ENCODE measurements around the gene EPN1.

EPN1 gene

DNA sequence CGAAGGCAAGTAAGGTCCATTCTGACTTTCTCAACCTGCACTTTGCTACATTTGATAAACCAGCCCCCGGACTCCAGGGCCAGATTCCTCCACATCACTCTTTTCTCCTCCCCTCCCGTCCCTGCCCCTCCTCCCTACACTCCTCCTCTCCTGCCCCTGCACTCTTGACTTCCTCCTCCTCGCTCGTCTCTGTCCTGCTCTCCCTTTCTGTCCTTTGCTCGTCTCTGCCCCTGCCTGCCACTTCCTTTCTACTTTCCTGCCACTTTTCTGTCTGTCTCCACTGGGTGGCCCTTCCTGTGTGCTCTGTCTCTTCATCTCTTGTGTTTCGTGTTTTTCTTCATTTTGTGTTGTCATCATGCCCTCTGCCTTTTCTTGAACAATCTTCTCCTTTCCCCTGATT, 13.2 kb upstream of the EPN1 start:
- no peak for FAIRE-seq

DNA sequence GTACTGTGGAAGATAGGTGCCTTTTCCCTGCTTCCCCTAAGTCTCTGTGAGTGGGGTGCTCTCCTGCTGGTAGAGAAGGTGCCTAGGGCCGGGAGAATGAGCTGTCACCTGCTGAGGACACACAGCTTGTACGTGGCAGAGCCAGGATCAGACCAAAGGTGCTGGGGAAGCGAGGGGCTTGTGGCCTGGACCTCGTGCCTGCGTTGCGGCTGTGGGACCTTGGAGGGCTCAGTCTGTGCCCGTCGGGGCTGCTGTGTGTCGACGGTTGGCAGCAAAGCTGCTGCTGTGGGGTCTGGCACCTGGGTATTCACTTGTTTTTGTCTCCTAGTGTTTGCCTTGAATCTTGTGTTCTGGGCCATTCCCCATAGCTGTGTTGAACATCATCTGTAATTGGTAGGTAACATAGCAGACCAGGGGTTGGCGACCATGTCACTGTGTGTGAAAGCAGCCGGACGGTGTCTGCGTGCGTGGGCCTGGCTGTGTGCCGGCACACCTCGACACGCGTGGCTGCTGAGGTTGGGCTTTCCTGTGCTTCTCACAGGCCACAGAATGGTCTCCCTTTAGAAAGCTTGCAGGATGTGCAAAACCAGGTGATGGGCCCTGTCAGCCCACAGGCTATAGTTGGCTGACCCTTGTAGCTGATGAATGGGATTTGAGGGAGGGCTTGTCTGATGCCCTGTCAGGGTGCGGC, 11.0 kb upstream of the EPN1 start:
- FAIRE-seq, result no peak

DNA sequence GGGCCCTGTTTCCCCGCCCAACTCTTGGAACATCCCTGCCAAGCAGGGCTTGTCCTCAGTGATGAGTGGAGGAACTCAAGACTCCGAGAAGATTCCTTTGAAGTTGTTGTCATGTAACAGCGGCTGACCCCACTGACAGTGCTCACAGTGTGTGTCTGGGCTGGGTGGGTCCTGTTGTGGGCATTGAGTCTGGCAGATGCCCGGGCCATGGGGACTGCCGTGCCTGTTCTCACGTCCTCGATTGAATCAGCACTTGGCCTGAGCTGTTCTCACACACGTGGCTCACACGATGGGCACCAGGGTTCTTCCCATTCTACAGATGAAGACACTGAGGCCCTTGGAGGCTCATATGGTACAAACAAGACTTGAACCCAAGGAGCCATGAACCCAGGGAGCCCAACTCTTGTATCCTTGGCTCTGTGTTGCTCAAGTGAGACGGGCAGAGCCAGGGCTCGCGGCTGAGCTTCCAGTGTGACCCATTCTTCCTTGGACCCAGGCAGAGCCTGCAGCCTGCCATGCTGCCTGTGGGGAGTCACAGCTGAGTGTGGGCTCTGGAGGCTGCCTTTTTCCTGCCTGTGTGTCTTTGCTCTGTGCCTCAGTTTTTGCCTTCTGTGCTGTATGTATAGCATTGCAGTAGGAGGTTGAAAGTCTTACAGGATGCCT, 8.6 kb upstream of the EPN1 start:
- no peak for FAIRE-seq

DNA sequence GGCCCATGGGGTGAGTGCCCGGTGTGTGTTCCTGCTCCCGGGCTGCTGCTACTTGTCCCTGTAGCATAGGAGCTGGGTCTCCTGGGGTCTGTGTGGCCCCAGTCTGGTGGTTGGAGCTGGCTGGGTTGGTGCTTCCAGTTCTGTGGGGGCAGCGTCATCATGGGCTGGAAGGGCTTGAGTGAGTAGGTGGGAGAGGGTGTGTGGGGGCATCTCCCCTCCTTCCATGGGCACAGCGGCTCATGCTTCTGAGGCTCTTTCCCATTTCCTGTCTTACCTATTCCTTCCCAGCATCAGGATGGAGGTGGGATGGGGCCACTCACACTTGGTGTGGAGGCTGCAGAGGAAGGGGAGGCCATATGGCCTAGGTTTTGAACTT, 8.0 kb upstream of the EPN1 start:
- no peak for FAIRE-seq

DNA sequence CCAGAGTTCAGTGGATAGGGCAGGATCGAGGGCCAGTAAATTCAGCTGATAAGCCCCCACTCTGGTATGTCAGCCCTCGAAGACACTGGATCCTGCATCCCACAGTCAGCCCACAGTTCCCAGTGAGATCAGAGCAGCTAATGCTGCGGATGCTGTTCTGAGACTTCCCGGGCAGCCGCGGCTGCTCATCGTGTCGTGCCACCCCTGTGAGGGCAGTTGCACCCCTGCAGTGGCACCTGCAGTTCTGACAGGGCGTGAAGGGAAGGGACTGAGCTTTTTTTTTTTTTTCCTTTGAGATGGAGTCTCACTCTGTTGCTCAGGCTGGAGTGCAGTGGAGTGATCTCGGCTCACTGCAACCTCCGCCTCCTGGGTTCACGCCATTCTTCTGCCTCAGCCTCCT, 7.5 kb upstream of the EPN1 start:
- FAIRE-seq, result no peak

DNA sequence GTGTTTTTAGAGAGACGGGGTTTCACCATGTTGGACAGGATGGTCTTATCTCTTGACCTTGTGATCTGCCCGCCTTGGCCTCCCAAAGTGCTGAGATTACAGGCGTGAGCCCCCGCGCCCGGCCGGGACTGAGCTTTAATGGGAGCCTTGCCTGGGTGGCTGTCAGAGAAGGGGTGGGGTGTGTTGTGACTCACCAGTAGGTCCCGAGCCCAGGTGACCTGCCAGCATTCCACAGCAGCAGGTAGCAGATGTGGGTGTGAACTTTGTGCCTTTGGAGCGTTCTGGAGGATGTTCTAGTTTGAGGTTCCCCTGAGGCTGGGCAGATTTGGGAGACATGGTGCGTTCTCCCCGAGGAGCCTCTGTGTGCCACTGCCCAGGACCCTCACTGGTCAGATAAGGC, 7.1 kb upstream of the EPN1 start:
- FAIRE-seq, result no peak

DNA sequence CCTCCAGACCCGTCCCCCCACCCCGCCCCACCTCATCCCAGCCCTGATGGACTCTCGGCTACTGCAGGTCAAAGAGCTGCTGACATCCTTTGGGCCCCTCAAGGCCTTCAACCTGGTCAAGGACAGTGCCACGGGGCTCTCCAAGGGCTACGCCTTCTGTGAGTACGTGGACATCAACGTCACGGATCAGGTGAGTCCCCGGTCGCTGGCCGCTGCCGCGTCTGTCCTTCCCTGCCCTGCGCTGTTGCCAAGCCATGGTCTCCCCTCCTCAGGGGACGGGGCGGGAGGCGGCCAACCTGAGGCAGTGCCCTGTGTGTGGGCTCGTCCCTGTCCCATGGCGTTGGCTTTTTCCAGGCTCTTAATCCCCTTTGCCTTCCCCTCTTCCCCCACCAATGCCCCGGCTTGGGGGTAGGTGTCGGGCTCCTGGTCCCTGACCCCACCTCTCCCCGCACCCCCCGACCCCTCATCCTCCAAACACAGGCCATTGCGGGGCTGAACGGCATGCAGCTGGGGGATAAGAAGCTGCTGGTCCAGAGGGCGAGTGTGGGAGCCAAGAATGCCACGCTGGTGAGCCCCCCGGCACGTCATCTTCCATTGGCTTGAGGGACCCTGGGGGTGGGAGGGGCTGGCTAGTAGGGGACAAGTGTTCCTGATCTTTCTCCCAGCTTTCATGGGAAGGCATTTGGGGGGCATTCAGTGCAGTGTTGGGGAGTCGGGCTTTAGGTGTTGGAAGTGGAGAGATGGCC, 6.2 kb upstream of the EPN1 start:
- FAIRE-seq, result no peak

DNA sequence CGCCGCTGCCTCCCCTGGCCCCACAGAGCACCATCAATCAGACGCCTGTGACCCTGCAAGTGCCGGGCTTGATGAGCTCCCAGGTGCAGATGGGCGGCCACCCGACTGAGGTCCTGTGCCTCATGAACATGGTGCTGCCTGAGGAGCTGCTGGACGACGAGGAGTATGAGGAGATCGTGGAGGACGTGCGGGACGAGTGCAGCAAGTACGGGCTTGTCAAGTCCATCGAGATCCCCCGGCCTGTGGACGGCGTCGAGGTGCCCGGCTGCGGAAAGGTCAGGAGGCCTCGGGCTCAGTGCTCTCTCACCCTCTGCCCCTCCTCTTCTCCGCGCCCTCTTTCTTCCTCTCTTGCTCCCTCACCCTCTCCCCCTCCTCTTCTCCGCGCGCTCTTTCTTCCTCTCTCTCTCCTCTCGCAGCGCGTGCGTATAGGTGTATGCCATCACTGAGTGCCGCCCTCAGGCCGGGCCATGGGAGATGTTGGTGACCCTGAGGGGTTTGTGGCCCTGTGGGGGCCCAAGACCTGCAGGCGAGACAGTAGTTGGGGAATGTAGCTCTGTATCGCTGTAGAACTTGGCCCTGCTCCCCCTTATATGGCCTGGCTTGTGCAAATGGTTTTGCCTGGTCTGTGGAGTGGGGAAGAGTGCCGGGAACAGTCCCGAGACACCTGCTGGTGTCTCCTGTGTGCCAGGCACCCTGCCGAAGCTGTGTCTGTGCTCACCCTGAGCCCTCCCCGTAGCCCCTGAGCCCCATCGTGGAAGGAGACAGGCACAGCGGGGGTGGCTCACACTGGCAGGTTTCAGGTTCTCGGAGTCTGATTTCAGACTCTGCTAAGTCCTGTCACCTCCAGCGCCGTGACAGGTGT, 5.4 kb upstream of the EPN1 start:
- FAIRE-seq, result no peak

DNA sequence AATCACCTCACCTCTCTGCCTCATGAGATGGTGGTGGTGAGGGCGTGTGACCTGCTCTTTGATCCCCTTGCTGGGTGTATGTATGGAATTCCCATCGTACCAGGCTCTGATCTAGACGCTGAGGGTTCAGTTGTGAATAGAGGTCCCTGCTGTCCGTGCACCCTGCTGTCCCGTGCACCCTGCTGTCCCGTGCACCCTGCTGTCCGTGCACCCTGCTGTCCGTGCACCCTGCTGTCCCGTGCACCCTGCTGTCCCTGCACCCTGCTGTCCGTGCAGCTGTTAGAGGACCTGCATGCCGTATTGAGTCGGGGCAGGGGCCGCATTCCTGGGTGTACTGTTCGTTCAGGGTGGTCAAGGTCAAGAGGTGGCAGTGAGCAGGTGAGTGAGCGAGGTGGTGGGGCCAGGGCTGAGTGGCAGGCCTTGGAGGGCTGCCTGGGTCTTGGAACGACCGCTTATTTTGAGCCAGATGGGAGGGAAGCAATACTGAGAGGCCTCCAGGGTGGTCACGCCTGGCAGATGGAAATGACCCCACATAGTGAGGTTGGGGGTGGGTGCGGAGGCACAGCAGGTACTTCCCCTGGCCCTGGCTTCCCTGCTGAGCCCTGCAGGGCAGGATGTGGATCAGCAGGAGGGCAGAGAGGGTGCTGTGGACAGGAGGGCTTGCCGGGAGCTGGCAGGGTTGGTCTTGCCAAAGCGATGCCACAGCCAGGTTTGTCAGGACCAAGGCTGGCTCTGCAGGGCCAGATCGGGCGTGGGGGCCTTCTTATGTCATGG, 4.6 kb upstream of the EPN1 start:
- no peak for FAIRE-seq

DNA sequence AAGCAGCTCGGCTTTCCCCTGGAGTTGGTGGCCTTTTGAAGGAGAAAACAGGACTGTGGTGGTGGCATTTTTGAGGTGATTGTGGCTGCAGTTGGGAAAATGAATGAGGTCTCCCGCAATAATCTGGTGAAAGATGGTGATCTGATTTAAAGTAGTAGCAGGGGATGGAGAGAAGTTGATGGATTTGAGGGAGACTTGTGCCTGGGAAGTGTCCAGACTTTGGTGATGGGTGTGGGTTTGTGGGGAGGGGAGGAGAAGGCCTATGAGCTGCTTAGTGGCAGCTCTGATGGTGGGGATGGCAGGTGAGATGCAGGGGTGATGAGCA, 4.0 kb upstream of the EPN1 start:
- FAIRE-seq, result no peak

DNA sequence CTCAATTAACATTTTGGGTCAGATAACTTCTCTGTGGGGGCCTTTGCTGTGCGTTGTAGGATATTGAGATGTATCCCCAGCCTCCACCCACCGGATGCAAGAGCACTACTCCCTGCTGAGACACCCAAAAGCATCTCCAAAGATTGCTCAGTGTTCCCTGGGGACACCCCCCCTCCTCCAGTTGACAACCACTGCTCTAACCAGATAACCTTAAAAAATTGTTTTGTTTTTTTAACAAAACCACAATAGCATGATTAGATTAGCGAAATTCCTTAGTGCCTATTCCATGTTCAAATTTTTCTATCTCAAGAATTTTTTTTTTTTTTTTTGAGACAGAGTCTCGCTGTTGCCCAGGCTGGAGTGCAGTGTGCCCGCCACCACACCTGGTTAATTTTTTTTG, 2.6 kb upstream of the EPN1 start:
- FAIRE-seq, result no peak

DNA sequence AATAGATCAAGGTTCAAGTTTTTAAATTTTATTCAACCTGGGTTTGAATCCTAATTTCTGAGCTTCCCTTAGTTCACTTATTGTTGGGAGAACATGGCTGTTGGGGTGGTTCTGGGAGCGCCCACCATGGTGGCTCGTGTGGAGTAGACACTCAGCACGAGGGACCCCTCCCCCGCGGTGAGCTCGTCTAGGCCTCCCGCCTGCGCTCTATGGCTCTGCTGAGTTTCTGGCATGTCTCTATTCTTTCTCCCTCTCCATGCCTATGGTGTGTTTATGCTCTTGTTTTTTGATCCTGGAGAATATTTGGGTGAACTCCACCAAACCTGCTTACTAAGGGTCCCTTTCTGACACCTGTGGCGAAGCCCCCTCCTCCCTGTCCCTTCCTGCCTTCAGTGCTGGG, 1.6 kb upstream of the EPN1 start:
- no peak for FAIRE-seq

DNA sequence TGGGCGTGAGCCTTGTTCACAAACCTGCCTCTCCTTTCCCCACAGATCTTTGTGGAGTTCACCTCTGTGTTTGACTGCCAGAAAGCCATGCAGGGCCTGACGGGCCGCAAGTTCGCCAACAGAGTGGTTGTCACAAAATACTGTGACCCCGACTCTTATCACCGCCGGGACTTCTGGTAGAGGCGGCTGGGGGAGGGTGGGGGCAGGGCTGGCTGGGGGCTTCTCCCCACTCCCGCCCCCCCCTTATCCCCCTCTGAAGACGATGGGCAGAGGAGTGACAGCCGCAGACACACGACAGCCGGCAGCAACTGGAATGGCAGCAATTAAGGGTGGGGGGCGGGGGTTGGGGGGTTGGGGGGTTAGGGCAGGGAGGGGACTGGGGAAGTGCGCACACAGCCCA, 1.1 kb upstream of the EPN1 start:
- no peak for FAIRE-seq

DNA sequence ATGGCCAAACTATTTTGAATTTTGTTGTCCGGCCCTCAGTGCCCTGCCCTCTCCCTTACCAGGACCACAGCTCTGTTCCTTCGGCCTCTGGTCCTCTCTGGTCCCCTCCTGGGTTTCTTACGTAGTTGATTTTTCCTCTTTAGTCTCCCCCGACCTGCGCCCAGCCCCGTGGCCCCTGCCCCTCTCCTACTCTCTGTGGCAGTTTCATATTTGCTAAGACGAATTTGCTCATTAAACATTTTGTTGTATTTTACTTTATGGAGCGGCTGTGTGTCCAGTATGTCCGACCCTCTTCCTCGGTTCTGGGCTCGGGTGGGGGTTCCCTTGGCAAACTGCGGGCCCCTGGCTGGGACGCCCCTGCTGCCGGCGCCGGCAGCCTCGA, 576 bp upstream of the EPN1 start:
- no peak for FAIRE-seq

DNA sequence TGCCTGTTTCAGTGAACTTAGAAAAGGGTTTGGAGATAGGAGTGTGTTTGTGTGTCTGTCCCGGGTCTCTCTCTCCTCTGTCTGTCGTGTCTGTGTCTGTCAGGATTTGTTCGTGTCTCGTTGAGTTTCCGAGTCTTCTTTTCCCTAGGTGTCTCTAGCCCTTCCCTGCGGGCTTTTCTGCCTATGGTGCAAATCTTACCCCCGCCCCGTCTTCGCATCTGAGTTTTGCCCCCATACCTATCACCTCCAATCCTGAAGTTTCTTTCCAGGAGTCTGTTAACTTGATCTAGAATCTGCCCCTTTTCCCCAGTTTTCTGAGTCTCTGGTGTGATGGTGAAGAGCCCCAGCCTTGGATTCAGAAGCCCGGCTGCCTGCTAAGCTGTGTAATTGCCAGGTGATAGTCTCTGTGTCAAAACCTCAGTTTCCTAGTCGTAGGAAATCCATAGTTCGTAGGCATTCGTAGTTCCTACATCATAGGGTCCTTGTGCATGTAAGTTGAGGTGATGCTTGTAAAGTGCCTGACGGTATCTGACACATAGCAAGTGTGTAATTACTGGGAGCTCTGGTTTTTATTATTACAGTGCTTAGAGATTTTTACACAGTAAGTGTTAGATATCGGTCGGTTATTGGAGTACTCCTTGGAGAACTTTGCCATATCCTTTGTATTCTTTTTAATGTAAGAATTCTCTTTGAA, 782 bp downstream of the EPN1 start:
- no peak for FAIRE-seq

DNA sequence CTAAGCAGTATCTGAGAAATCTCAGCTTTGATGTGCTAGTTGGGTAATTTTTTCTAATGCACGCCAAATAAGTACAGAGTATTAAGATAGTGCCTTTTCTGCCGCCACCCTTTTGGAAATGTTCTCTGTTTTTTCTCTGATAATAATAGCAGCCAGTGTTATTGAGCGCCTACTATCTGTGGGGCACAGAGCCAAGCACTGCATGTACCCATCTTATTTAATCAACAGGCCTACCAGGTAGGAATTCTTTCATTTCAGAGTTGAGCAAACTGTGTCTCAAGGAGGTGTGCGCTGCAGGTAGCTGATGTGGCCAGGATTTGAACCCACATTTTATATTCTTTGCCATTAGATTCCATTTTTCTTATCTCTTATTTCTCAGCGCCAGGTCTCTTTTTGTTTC, 1.4 kb downstream of the EPN1 start:
- FAIRE-seq, result no peak

DNA sequence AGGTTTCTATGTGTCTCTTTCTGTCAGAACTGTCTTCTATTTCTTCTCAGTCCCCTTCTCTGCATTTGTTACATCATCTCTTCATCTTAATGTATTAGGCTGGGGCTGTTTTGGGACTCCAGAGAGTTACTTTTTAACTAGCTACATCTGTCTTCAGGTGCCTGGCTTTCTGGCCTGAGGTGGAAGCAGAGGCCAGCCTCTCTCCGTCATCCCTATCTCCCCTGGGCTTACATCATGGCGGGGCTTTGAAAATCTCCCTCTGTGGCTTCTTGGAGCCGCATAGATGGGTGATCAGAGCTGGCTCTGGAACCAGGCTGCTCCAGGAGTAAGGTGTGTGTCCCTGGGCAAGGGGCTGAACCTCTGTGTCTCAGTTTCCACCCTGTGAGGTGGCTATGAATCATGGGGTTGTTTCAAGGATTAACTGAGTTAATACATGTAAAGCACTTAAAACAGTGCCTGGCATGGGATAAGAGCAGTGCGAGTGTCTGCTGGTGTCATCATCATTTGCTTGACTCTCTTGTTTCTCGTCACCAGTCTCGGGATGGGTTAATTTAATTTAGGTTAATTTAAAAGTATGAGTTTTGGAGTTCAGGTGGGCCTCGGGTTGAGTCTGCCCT, 2.0 kb downstream of the EPN1 start:
- no peak for FAIRE-seq

DNA sequence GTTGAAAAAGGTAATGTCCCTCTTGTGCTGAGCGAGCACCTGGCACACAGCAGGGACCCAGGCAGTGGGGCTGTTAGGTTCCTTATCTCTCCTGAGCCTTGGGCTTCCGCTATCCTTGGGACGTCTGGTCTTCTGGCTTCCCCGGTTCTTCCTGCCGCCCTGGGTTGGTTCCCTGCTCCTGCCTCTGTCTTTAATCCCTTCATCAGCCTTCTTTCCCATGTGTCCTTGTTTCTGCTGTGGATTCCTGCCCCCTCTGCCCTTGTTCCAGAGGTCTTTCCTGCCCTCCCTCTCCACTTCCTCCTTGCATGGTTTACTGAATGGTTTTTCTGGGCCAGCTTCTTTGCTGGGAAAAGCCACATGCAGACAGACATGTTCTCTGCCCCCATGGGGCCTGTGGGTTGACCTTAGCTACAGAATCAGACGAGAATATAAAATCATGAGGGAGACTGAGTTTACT, 2.6 kb downstream of the EPN1 start:
- FAIRE-seq, result no peak

DNA sequence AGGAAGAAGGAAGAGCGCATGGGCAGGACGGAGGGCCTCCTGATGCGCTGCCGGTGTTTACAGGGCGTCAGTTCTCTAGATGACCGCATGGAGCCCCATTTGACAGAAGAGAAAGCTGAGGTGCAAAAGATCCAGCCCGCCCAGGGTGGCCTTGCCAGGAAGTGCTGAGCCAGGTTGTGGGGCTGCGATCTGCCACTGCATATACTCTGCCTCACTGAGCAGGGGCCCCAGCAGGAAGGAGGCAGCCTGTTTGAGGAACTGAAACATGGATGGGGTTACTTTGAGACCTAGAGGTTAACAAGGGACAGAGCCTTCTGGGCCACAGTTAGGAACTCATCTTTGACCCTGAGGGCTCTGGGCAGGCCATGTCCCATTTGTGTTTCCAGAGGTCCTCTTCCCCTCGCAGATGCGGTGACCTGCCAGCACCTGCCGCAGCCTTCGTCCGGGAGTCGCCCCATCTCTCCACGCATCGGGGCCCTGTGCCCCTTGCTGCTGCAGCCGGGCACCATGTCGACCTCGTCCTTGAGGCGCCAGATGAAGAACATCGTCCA, 3.2 kb downstream of the EPN1 start:
- FAIRE-seq, result no peak

DNA sequence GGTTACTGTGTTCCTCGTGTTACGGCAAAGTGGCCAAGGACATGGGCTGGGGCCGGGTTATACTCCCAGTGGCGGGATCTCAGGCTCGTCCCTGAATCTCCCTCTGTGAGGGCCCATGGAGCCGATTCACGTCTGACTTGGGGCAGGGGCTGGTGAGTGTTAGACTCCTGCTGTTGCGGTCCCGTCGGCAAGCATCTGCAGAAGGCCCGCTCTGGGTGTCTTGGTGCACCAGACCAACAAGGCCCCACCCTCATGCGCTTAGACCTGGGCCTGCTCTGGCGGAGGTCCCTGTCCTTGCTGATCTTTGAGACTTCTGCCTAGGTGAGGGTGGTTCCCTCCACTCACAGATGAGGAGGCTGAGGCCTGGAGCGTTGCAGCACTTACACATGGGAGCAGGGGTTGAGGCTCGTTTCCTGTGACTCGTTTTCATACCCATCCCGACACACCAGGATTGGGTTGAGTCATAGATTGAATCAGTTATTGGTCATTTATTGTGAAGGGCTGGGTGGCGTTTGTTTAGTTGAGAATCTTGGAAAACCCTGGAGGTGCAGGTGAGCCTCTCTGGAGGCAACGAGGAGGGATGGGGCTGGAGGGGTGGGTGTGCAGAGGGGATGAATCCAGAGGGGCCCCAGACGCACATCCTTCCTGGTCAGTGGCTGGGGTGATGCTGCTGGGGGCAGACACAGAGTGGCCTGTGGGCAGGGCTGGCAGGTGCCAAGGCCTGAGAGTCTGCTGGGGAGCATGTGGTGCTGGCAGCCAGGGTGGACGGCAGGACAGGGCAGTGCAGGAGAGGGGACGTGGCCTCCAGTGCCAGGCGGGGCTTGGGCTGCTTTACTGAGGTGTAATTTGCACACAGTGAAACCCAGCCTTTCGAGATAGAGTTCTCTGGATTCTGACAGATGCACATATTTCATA, 4.6 kb downstream of the EPN1 start:
- no peak for FAIRE-seq
